ENCODE results near the gene RFTN1.

GRCh38 chr3:16506884-16507577 lies 6.5 kb downstream of the RFTN1 start:
- TF ChIP-seq CTCF (IDR thresholded peaks at IDR 0.05) (no peak), POLR2A (IDR thresholded peaks at IDR 0.05) (no peak)

Measured in heart left ventricle (tissue), 13 donors.